Fibroblast of lung (primary cell): ENCODE results near the gene SLC5A4.

Experiments used
- EZH2 ChIP-seq: IDR thresholded peaks from 2 replicates; pipeline ENCODE4 v1.5.1; 2012; ENCODE audit warnings: low read length, control low read depth, mild to moderate bottlenecking; ENCODE audit errors: missing control alignments
- TF ChIP-seq, protein P1 (sequence below), 2 donors: IDR thresholded peaks in 1 of 2; conservative IDR thresholded peaks in 1 of 2; 1 replicate in 1 of 2; 2 replicates in 1 of 2; pipeline ENCODE4 v1.5.1; 2011 to 2012; ENCODE audit warnings: low read length in 2 of 2, control low read depth in 1 of 2, inconsistent platforms in 1 of 2, low read depth in 1 of 2, mild to moderate bottlenecking in 1 of 2

- TF ChIP-seq, protein P1, sequence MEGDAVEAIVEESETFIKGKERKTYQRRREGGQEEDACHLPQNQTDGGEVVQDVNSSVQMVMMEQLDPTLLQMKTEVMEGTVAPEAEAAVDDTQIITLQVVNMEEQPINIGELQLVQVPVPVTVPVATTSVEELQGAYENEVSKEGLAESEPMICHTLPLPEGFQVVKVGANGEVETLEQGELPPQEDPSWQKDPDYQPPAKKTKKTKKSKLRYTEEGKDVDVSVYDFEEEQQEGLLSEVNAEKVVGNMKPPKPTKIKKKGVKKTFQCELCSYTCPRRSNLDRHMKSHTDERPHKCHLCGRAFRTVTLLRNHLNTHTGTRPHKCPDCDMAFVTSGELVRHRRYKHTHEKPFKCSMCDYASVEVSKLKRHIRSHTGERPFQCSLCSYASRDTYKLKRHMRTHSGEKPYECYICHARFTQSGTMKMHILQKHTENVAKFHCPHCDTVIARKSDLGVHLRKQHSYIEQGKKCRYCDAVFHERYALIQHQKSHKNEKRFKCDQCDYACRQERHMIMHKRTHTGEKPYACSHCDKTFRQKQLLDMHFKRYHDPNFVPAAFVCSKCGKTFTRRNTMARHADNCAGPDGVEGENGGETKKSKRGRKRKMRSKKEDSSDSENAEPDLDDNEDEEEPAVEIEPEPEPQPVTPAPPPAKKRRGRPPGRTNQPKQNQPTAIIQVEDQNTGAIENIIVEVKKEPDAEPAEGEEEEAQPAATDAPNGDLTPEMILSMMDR (conservative IDR thresholded peaks at IDR 0.05 in 1 of 2, IDR thresholded peaks at IDR 0.05 in 1 of 2; ENCODE audit: low read depth in 1 of 2, low read length in 2 of 2) = no peak
- no peak for TF ChIP-seq EZH2
Observed at GRCh38 chr22:32270641-32271369, 15.7 kb upstream of the SLC5A4 start.
